CD4-positive, alpha-beta T cell (primary cell): ENCODE measurements around the gene HID1. TPM values are rescaled to one million over a fixed set of nuclear protein-coding genes. Genes with fewer than 3 reads are reported as not detected.

ENCODE experiments used
- ATAC-seq: fragments of 200-7000 bp; cut with Tn5 transposase; one replicate; pipeline ENCODE4 v1.10.0; 2022; ENCODE audit warnings: mild to moderate bottlenecking; ENCODE audit not compliant: poor library complexity
- CTCF ChIA-PET: fragments of 350-600 bp; sonication (Branson Sonifier 250); formaldehyde crosslinking; loops from one replicate; lab custom pipeline; 2021; ENCODE audit warnings: antibody characterized with exemption, inconsistent platforms; lab: Charles Lee
- POLR2A ChIA-PET: fragments of 350-600 bp; sonication (Branson Sonifier 250); formaldehyde crosslinking; loops from one replicate; lab custom pipeline; 2021; ENCODE audit warnings: antibody characterized with exemption, inconsistent platforms; lab: Charles Lee
- DNase-seq, 14 experiments: peaks; one replicate each; pipeline ENCODE4 v3.0.0-alpha.2; 2013 to 2020; ENCODE audit warnings: mixed read lengths in 2 of 14
- H3K27ac ChIP-seq, 2 donors: one replicate each; pipeline versions ENCODE4 v1.5.1 to v1.7.0; 2013; ENCODE audit warnings: low read length in 2 of 2, low read depth in 1 of 2, mild to moderate bottlenecking in 1 of 2
- H3K27me3 ChIP-seq, 2 experiments: 1 replicate in 1 of 2; 2 replicates in 1 of 2; pipeline versions ENCODE4 v1.6.1 to v1.7.0; 2013; ENCODE audit warnings: low read length in 2 of 2, control low read depth in 1 of 2, mild to moderate bottlenecking in 1 of 2, moderate library complexity in 1 of 2; ENCODE audit not compliant: insufficient read depth in 2 of 2, control insufficient read depth in 1 of 2
- H3K36me3 ChIP-seq: one replicate; pipeline ENCODE4 v1.6.1; 2013; ENCODE audit warnings: low read length, control low read depth; ENCODE audit not compliant: insufficient read depth
- H3K4me1 ChIP-seq: one replicate; pipeline ENCODE4 v1.6.1; 2013; ENCODE audit warnings: low read length, control low read depth; ENCODE audit not compliant: insufficient read depth
- H3K4me3 ChIP-seq: one replicate; pipeline ENCODE4 v1.5.1; 2013; ENCODE audit warnings: mild to moderate bottlenecking, low read length, moderate library complexity
- H3K9me3 ChIP-seq, 2 experiments: 1 replicate in 1 of 2; 2 replicates in 1 of 2; pipeline versions ENCODE4 v1.6.1 to v1.7.0; 2013; ENCODE audit warnings: low read length in 2 of 2, mild to moderate bottlenecking in 2 of 2, control low read depth in 1 of 2, moderate library complexity in 1 of 2; ENCODE audit not compliant: control insufficient read depth in 1 of 2, insufficient read depth in 1 of 2
- H3K27ac Mint-ChIP-seq: one replicate; pipeline ENCODE4 v1.8.0; 2020; ENCODE audit warnings: mixed read lengths
- H3K27me3 Mint-ChIP-seq: one replicate; pipeline ENCODE4 v1.8.0; 2021; ENCODE audit warnings: mixed read lengths
- H3K36me3 Mint-ChIP-seq: one replicate; pipeline ENCODE4 v1.8.0; 2021; ENCODE audit warnings: low read depth, mixed read lengths
- H3K4me1 Mint-ChIP-seq: one replicate; pipeline ENCODE4 v1.8.0; 2021; ENCODE audit warnings: low read depth, mixed read lengths
- H3K4me3 Mint-ChIP-seq: one replicate; pipeline ENCODE4 v1.8.0; 2020; ENCODE audit warnings: mild to moderate bottlenecking, mixed read lengths
- H3K9me3 Mint-ChIP-seq: one replicate; pipeline ENCODE4 v1.8.0; 2020; ENCODE audit warnings: mixed read lengths
- CTCF ChIP-seq: fragments of 200-600 bp; IDR thresholded peaks from one replicate; pipeline ENCODE4 v1.8.0; 2022; ENCODE audit warnings: antibody characterized with exemption, mild to moderate bottlenecking
- intact Hi-C, 2 experiments: fragments of 100-400 bp; cut with DNase I in 1 of 2; cut with micrococcal nuclease in 1 of 2; formaldehyde crosslinking; loops; one replicate each; pipeline versions ENCODE4 v1.15.1 to v1.9.0; 2023 to 2025; cut with DNase I, micrococcal nuclease
- total RNA-seq, 174 experiments: library from RNA in 2 of 174; stranded (reverse) in 2 of 174; gene quantifications; one replicate each; pipeline ENCODE4 v1.2.3 and lab custom pipeline; 2021 to 2026

HID1 gene
- total RNA-seq, 2 experiments from 2014 or later: 31.8 to 31.9 TPM

GRCh38 chr17:74990581-74991105, 18.1 kb upstream of the HID1 start:
- H3K9me3 ChIP-seq: no peaks in the 10 kb centered on the region
- CTCF ChIA-PET: interaction anchor here (0.7 kb wide), 2 partner anchors 11 to 84 kb away, joined by 3 to 4 read pairs; no protein-coding TSS in a partner anchor
- H3K27me3 Mint-ChIP-seq: peaks cover 4% of the 10 kb centered on the region
- H3K4me1 Mint-ChIP-seq: peaks cover 10% of the 10 kb centered on the region
- no peak overlapping the region for H3K4me3 Mint-ChIP-seq
- H3K27ac Mint-ChIP-seq: no peak overlapping the region
- H3K27me3 ChIP-seq: peaks cover 7 to 9% of the 10 kb centered on the region in 2 experiments
- H3K4me1 ChIP-seq: peaks cover 18% of the 10 kb centered on the region
- no peaks in the 10 kb centered on the region for H3K36me3 ChIP-seq
- intact Hi-C loops: no loop called here
- POLR2A ChIA-PET: no interaction called here
- H3K36me3 Mint-ChIP-seq: no peaks in the 10 kb centered on the region
- DNase-seq (no peak), ATAC-seq (no peak)
- no peak overlapping the region for H3K27ac ChIP-seq
- TF ChIP-seq CTCF: no peak
- no peaks in the 10 kb centered on the region for H3K9me3 Mint-ChIP-seq
- H3K4me3 ChIP-seq: no peak overlapping the region

- no peak overlapping the region for H3K27ac Mint-ChIP-seq
- ChIA-PET CTCF (interaction anchor here (1.4 to 2.3 kb wide), 4 partner anchors 16 to 30 kb away, joined by 4 to 15 read pairs (median 12); partner anchors contain the start of genes HID1 and MRPL58), POLR2A (interaction anchor here (0.9 to 3.7 kb wide), 11 partner anchors 15 to 143 kb away, joined by 3 to 26 read pairs (median 5); partner anchors contain the start of genes ARMC7, ATP5PD, HID1 and KCTD2)
- Histone ChIP-seq H3K9me3 (no peaks in the 10 kb centered on the region), H3K36me3 (no peaks in the 10 kb centered on the region), H3K27ac (no peak overlapping the region), H3K4me3 (peak overlapping the region; percentile 55), H3K4me1 (peaks cover 18% of the 10 kb centered on the region), H3K27me3 (peaks cover 7 to 9% of the 10 kb centered on the region in 2 experiments)
- TF ChIP-seq CTCF: no peak
- ATAC-seq: peak; percentile 43
- intact Hi-C loops: loop anchor here in 1 of 2 experiments (1.0 to 10.0 kb wide), 2 partner anchors 16 to 417 kb away; partner anchors contain the start of genes GRB2 and HID1
- peaks cover 10% of the 10 kb centered on the region for H3K4me1 Mint-ChIP-seq
- no peaks in the 10 kb centered on the region for H3K9me3 Mint-ChIP-seq
- peak in 3 of 14 experiments; percentile 13 to 56 (median 31) for DNase-seq
- peaks cover 4% of the 10 kb centered on the region for H3K27me3 Mint-ChIP-seq
- H3K4me3 Mint-ChIP-seq: peak overlapping the region; percentile 83
- no peaks in the 10 kb centered on the region for H3K36me3 Mint-ChIP-seq
These were observed 15.6 kb upstream of the HID1 start for GRCh38 chr17:74987909-74988711.

GRCh38 chr17:74987418-74987908, 14.9 kb upstream of the HID1 start, which contains the start of gene CDR2L:
Gene CDR2L (plus strand): TSS chr17:74987632. CDS start chr17:74988044, 412 bp downstream.
- H3K9me3 Mint-ChIP-seq: no peaks in the 10 kb centered on the region
- H3K36me3 ChIP-seq: no peaks in the 10 kb centered on the region
- ChIA-PET POLR2A (interaction anchor here (0.7 to 3.7 kb wide), 15 partner anchors 15 to 302 kb away, joined by 3 to 26 read pairs (median 4); partner anchors contain the start of genes ARMC7, ATP5PD, HID1 and KCTD2), CTCF (interaction anchor here (1.4 to 2.3 kb wide), 4 partner anchors 15 to 30 kb away, joined by 4 to 15 read pairs (median 12); partner anchors contain the start of genes HID1 and MRPL58)
- peak; percentile 80 to 97 (median 90) for DNase-seq
- peak within 1 kb of the TSS; percentile 55 for H3K4me3 ChIP-seq
- peak; percentile 97 for ATAC-seq
- peaks cover 4% of the 10 kb centered on the region for H3K27me3 Mint-ChIP-seq
- no peaks in the 10 kb centered on the region for H3K9me3 ChIP-seq
- H3K27me3 ChIP-seq: peaks cover 7 to 9% of the 10 kb centered on the region in 2 experiments
- H3K27ac ChIP-seq: no peak within 1 kb of the TSS
- peaks cover 21% of the 10 kb centered on the region for H3K4me1 ChIP-seq
- H3K4me3 Mint-ChIP-seq: peak within 1 kb of the TSS; percentile 85
- H3K36me3 Mint-ChIP-seq: no peaks in the 10 kb centered on the region
- no peak for TF ChIP-seq CTCF
- H3K27ac Mint-ChIP-seq: peak within 1 kb of the TSS; percentile 19
- H3K4me1 Mint-ChIP-seq: peaks cover 15% of the 10 kb centered on the region
- intact Hi-C loops: loop anchor here in 1 of 2 experiments (1.0 to 10.0 kb wide), 2 partner anchors 15 to 417 kb away; partner anchors contain the start of genes GRB2 and HID1
